Transverse colon (tissue), 4 donors: Measurements from ENCODE around the gene CACNA1B.

ENCODE experiments used
- CTCF ChIP-seq, 5 experiments: fragments of 200-600 bp in 3 of 5; fragments of 450-650 bp in 2 of 5; sonication (generic) in 3 of 5; IDR thresholded peaks; 1 replicate in 2 of 5; 2 replicates in 3 of 5; pipeline ENCODE4 v1.5.1; 2016 to 2017; ENCODE audit warnings: antibody characterized with exemption in 5 of 5, inconsistent platforms in 3 of 5, mild to moderate bottlenecking in 2 of 5, moderate library complexity in 1 of 5
- EP300 ChIP-seq: sonication (generic); formaldehyde crosslinking; IDR thresholded peaks from one replicate; pipeline ENCODE4 v1.6.1; 2017; ENCODE audit warnings: antibody characterized with exemption, low read depth
- POLR2AphosphoS5 ChIP-seq, 3 donors: sonication (generic); formaldehyde crosslinking; IDR thresholded peaks; one replicate each; pipeline ENCODE4 v1.6.1; 2016; ENCODE audit warnings: antibody characterized with exemption in 3 of 3

- TF ChIP-seq POLR2AphosphoS5 (IDR thresholded peaks at IDR 0.05) (no peak), EP300 (no peak), CTCF (IDR thresholded peaks at IDR 0.05) (no peak)
These were observed 145.3 kb downstream of the CACNA1B start for GRCh38 chr9:138022756-138023393.
